ENCODE results near the gene SECISBP2L. TPM values are rescaled to one million over a fixed set of nuclear protein-coding genes. Genes with fewer than 3 reads are reported as not detected.

Gene SECISBP2L
- total and polyA plus RNA-seq, 12 donors, result 6.2 to 49.8 (median 42.4) TPM

DNA sequence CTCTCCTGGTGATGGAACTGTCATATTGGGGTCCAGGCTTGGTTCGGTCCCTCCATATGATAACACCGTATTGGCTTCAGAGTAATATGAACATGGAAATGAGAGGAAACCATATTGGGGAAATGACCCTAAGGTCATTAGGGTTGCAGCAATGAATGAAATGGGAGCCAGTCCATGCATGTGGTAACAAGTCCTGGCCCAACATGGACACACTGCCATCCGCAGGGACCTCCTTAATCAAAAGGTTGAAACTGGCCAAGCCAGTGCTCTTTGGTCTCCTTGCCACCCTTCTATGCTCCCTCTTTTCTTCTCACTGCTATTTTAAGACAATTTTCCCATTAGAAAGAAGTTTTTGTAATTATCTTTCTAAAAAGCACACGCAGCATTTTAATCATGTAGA is 90.9 kb downstream of the SECISBP2L start:
- WGBS, 2 donors, result 93 to 95% methylated on average over 4 of the region's 4 CpGs
- ATAC-seq, result no peak
- DNase-seq, result no peak
- H3K4me3 ChIP-seq, result no peak overlapping the region
- H3K27ac ChIP-seq, result no peak overlapping the region
- no peaks in the 10 kb centered on the region for H3K27me3 ChIP-seq
- TF ChIP-seq, protein P1, sequence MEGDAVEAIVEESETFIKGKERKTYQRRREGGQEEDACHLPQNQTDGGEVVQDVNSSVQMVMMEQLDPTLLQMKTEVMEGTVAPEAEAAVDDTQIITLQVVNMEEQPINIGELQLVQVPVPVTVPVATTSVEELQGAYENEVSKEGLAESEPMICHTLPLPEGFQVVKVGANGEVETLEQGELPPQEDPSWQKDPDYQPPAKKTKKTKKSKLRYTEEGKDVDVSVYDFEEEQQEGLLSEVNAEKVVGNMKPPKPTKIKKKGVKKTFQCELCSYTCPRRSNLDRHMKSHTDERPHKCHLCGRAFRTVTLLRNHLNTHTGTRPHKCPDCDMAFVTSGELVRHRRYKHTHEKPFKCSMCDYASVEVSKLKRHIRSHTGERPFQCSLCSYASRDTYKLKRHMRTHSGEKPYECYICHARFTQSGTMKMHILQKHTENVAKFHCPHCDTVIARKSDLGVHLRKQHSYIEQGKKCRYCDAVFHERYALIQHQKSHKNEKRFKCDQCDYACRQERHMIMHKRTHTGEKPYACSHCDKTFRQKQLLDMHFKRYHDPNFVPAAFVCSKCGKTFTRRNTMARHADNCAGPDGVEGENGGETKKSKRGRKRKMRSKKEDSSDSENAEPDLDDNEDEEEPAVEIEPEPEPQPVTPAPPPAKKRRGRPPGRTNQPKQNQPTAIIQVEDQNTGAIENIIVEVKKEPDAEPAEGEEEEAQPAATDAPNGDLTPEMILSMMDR (IDR thresholded peaks at IDR 0.05), result no peak
- peaks cover 0 to 10% (median 0%) of the 10 kb centered on the region in 9 donors for H3K4me1 ChIP-seq
- H3K9me3 ChIP-seq, result no peaks in the 10 kb centered on the region
- intact Hi-C loops (cut with DNase I), result no loop called here
- no peaks in the 10 kb centered on the region for H3K36me3 ChIP-seq

DNA sequence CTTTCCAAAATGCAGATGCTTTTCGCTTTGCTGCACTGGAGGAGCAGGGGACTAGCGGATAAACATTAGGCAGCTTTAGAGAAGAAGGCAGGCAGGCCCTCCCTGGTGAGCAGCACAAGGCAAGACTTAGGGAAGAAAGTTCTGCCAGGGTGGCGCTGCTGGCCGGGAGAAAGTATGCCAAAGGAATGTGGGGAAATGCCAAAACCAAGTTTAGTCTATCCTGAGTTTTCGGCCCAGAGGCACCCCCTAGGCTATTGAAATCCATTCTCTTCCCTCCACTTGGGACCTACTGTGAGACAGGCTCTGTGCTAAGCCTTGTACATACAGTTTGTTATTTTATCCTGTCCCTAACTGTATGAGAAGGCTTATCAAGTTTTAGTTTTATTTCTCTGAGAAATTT is 91.7 kb downstream of the SECISBP2L start:
- DNase-seq (no peak), ATAC-seq (peak in 6 of 8 donors; percentile 30 to 79 (median 44))
- intact Hi-C loops (cut with DNase I), result no loop called here
- Histone ChIP-seq H3K4me1 (peaks cover 0 to 10% (median 0%) of the 10 kb centered on the region in 9 donors), H3K27ac (no peak overlapping the region), H3K4me3 (no peak overlapping the region), H3K36me3 (no peaks in the 10 kb centered on the region), H3K9me3 (no peaks in the 10 kb centered on the region), H3K27me3 (no peaks in the 10 kb centered on the region)
- TF ChIP-seq, protein P1 (IDR thresholded peaks at IDR 0.05), result peak in 2 of 9 donors; percentile 10 to 19
- WGBS, 2 donors, result 57 to 60% methylated on average over 5 of the region's 5 CpGs

DNA sequence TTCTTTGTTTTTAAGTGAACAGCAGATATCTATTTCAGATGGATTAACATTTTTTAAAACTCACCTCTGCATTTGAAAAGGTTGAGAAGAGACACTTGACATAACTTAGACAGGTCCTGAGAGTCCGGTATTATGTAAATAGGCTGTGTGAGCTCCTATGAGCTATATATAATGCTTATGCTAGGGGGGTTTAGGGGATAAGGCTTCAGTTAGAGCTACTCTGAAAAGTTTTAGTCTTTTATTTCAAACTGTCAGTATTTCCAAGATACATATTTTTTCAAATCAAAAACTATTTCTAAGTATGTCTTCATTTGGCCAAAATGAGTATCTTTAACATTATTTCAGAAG is 99.4 kb downstream of the SECISBP2L start:
- intact Hi-C loops (cut with DNase I), result no loop called here
- 57 to 76% methylated on average over 1 of the region's 1 CpG for WGBS, 2 donors
- H3K4me3 ChIP-seq, result no peak overlapping the region
- H3K27me3 ChIP-seq, result no peaks in the 10 kb centered on the region
- H3K9me3 ChIP-seq, result no peaks in the 10 kb centered on the region
- DNase-seq, result no peak
- ATAC-seq, result peak in 2 of 8 donors; percentile 57 to 67
- peaks cover 0 to 26% (median 18%) of the 10 kb centered on the region in 9 donors for H3K4me1 ChIP-seq
- peak overlapping the region in 6 of 10 donors; percentile 3 to 70 (median 46) for H3K27ac ChIP-seq
- TF ChIP-seq, protein P1 (IDR thresholded peaks at IDR 0.05), result no peak
- H3K36me3 ChIP-seq, result no peaks in the 10 kb centered on the region

DNA sequence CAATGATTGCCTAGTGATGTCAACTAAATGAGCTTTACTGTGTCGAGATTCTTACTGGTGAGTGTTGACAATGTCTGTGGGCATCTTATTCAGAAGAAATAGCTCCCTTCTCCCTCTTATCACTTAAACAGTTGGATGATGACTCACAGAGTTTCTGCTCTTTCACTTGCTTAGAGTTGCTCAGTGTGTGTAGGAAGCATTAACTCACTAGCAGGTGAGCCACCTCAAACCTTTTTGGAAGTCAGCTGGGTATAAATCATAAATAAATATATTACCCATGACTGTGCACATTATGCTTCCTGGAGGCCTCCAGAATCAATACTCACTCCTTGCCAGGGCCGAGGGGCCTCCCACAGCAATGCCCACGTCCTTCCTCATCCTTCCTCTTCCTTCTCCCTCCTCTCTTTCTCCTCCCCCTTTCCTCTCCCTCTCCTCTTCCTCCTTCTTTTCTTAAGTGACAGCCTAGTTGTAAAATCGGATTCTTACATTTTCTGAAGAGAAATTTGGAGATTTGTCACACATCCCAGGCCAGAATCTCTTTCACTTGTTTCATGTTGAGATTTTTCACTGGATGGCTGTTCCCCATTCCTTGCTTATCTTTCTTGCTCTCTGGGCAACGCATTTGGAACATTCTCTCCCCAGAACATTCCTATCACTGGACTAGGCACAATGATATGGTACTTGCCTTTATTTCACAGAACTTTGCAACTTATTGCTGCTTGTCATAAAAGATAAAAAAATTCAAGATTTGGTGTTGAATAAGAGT is 100.0 kb downstream of the SECISBP2L start:
- Histone ChIP-seq H3K27ac (peak overlapping the region in 7 of 10 donors; percentile 12 to 70 (median 48)), H3K9me3 (no peaks in the 10 kb centered on the region), H3K27me3 (no peaks in the 10 kb centered on the region), H3K4me1 (peaks cover 0 to 26% (median 18%) of the 10 kb centered on the region in 9 donors), H3K36me3 (no peaks in the 10 kb centered on the region), H3K4me3 (no peak overlapping the region)
- 30 to 41% methylated on average over 5 of the region's 5 CpGs for WGBS, 2 donors
- ATAC-seq (peak in 5 of 8 donors; percentile 30 to 88 (median 63)), DNase-seq (no peak)
- intact Hi-C loops (cut with DNase I), result no loop called here
- TF ChIP-seq, protein P1 (IDR thresholded peaks at IDR 0.05), result no peak
